ENCODE data around the gene SUSD4.

DNA sequence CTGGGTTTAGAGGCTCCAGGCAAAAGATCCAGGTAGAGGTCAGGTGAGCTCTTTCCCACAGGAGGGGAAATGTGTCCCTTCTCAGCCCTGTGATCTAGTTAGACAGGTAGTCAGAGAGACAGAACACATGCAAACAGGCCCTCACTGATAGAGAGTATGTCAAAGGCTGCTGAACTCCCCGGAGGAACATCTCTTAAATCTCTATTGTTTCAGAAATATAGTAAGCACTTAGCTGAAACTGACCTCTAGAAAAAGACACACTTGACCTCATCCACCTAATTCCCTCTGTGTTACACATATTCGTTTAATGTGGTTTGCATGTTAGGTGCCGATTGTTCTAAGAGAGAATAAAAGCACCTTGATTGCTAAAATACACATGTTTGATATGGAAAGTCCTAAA, 23.3 kb downstream of the SUSD4 start:
- TF ChIP-seq, protein P1, sequence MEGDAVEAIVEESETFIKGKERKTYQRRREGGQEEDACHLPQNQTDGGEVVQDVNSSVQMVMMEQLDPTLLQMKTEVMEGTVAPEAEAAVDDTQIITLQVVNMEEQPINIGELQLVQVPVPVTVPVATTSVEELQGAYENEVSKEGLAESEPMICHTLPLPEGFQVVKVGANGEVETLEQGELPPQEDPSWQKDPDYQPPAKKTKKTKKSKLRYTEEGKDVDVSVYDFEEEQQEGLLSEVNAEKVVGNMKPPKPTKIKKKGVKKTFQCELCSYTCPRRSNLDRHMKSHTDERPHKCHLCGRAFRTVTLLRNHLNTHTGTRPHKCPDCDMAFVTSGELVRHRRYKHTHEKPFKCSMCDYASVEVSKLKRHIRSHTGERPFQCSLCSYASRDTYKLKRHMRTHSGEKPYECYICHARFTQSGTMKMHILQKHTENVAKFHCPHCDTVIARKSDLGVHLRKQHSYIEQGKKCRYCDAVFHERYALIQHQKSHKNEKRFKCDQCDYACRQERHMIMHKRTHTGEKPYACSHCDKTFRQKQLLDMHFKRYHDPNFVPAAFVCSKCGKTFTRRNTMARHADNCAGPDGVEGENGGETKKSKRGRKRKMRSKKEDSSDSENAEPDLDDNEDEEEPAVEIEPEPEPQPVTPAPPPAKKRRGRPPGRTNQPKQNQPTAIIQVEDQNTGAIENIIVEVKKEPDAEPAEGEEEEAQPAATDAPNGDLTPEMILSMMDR (conservative IDR thresholded peaks at IDR 0.05; ENCODE audit: low read length), result no peak
- TF ChIP-seq EZH2phosphoT487 (IDR thresholded peaks at IDR 0.05; ENCODE audit: borderline replicate concordance), result no peak
